HUES48 (cell line): ENCODE data around the gene TASP1.
"Not testable (repeated sequence)": the region's sequence is repeated elsewhere in the genome, so short reads cannot be mapped to it uniquely, and the experiment has no call there.

ENCODE experiments used
- H3K27ac ChIP-seq: one replicate; pipeline ENCODE4 v1.7.0; 2013; ENCODE audit warnings: low read depth, low read length, inconsistent platforms
- H3K27me3 ChIP-seq: 2 replicates; pipeline ENCODE4 v1.6.1; 2013; ENCODE audit warnings: mild to moderate bottlenecking, low read length; ENCODE audit not compliant: control insufficient read depth, insufficient read depth
- H3K36me3 ChIP-seq: 2 replicates; pipeline ENCODE4 v1.6.1; 2013; ENCODE audit warnings: low read length; ENCODE audit not compliant: control insufficient read depth, insufficient read depth
- H3K4me1 ChIP-seq: 2 replicates; pipeline ENCODE4 v1.6.1; 2013; ENCODE audit warnings: mild to moderate bottlenecking, low read length; ENCODE audit not compliant: control insufficient read depth, insufficient read depth
- H3K4me3 ChIP-seq: 2 replicates; pipeline ENCODE4 v1.5.1; 2013; ENCODE audit warnings: mild to moderate bottlenecking, low read depth, low read length
- H3K9ac ChIP-seq: 2 replicates; pipeline ENCODE4 v1.6.1; 2013; ENCODE audit warnings: mild to moderate bottlenecking, low read depth, low read length, moderate library complexity
- H3K9me3 ChIP-seq: 2 replicates; pipeline ENCODE4 v1.6.1; 2013; ENCODE audit warnings: low read length; ENCODE audit not compliant: control insufficient read depth, insufficient read depth

Gene TASP1

DNA sequence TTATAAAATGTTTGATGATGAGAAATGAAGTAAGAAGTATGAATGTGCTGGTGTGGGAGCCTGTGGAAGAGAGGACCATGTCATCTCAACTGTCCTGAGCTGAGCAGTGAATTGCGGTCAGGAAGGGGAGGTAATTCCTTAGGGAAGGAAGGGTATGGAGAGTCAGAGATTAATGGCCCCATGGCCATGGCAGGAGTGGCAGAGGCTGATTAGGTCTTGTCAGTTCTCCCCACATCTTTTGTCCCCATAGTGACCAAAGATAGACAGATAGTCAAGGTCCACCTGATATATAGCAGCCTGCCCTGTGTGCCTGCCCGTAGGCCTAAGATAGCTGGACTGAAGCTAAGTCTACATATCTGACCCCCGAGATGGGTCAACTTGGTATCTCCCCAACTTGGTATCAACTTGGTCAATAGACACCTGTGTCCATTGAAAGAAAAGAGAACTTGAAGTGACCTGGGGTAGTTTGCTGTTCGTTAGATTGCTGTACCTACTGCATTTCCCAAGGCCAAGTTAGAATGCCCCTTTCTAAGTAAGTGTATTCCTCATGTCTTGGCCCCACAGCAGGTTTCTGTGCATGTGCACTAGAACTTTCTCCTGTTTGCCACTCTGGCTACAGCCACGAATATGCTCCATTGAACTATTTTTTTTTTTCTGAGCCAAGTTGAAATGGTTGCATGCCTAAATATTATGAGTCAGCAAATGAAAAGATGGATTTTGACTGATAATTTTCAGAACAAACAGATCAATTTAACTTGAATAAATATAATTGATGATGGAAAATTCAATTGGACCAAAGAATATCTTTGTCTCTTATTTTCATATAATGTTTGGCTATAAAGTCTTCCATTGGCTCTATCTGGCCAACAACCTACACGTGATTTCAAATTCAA is 274.2 kb downstream of the TASP1 start:
- Histone ChIP-seq H3K4me1 (peaks cover 14% of the 10 kb centered on the region), H3K36me3 (peaks cover 10% of the 10 kb centered on the region; the same call in 1 of the 2 replicates), H3K27ac (no peak overlapping the region), H3K9ac (no peak overlapping the region), H3K4me3 (no peak overlapping the region), H3K27me3 (no peaks in the 10 kb centered on the region), H3K9me3 (no peaks in the 10 kb centered on the region)

GRCh38 chr20:13363473-13363872 is 275.3 kb downstream of the TASP1 start:
- H3K9me3 ChIP-seq = no peaks in the 10 kb centered on the region
- peaks cover 14% of the 10 kb centered on the region for H3K4me1 ChIP-seq
- no peaks in the 10 kb centered on the region for H3K27me3 ChIP-seq
- no peak overlapping the region for H3K4me3 ChIP-seq
- no peak overlapping the region for H3K27ac ChIP-seq
- peaks cover 10% of the 10 kb centered on the region; the same call in 1 of the 2 replicates for H3K36me3 ChIP-seq
- no peak overlapping the region for H3K9ac ChIP-seq

GRCh38 chr20:13362165-13362564 is 276.6 kb downstream of the TASP1 start:
- not testable (repeated sequence) for H3K27me3 ChIP-seq, H3K9me3 ChIP-seq, H3K4me3 ChIP-seq, H3K27ac ChIP-seq, H3K36me3 ChIP-seq, H3K9ac ChIP-seq
- peaks cover 21% of the 10 kb centered on the region for H3K4me1 ChIP-seq

GRCh38 chr20:13358936-13359335 is 279.8 kb downstream of the TASP1 start:
- not testable (repeated sequence) for H3K9ac ChIP-seq, H3K9me3 ChIP-seq

DNA sequence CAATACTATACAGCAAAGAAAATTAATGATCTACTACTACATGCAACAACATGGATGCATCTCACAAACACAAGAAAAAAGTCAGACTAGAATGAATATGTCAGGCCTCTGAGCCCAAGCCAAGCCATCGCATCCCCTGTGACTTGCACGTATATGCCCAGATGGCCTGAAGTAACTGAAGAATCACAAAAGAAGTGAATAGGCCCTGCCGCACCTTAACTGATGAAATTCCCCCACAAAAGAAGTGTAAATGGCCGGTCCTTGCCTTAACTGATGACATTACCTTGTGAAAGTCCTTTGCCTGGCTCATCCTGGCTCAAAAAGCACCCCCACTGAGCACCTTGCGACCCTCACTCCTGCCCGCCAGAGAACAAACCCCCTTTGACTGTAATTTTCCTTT is 280.9 kb downstream of the TASP1 start:
- not testable (repeated sequence) for H3K36me3 ChIP-seq, H3K27me3 ChIP-seq, H3K9me3 ChIP-seq
- Histone ChIP-seq H3K4me1 (peaks cover 46% of the 10 kb centered on the region), H3K27ac (peak overlapping the region; percentile 78), H3K4me3 (peak overlapping the region; percentile 38), H3K9ac (peak overlapping the region; percentile 38; the same call in 1 of the 2 replicates)

More at GRCh38 chr20:13358936-13359335, 279.8 kb downstream of the TASP1 start:
- not testable (repeated sequence) for H3K27ac ChIP-seq, H3K4me3 ChIP-seq, H3K36me3 ChIP-seq, H3K27me3 ChIP-seq
- peaks cover 50% of the 10 kb centered on the region for H3K4me1 ChIP-seq

DNA sequence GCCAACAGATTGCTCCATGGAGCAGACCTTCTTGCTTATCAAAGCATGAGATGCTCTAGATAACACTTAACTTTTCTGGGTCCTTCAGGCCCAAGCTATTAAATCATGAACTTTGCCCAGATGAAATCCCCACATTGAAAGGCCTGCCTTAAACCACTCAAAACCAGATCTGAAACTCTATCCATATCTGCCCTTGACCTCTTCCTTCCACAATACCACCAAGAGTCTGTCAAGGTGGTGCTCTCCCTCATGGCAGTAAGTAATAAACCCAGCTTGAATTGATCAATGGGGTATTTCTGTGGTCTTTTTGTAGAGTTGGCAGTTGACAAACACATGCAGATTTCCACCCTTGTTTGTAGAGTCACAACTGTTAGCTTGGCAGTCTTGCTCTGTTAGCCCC is 282.1 kb downstream of the TASP1 start:
- Histone ChIP-seq H3K27me3 (no peaks in the 10 kb centered on the region), H3K36me3 (no peaks in the 10 kb centered on the region), H3K9me3 (no peaks in the 10 kb centered on the region), H3K4me1 (peaks cover 42% of the 10 kb centered on the region), H3K9ac (peak overlapping the region; percentile 36; the same call in 1 of the 2 replicates), H3K27ac (peak overlapping the region; percentile 78), H3K4me3 (peak overlapping the region; percentile 38)

GRCh38 chr20:13355941-13356486 is 282.7 kb downstream of the TASP1 start:
- no peaks in the 10 kb centered on the region for H3K27me3 ChIP-seq
- H3K27ac ChIP-seq = peak overlapping the region; percentile 78

GRCh38 chr20:13355411-13355810 is 283.3 kb downstream of the TASP1 start:
- Histone ChIP-seq H3K27ac (no peak overlapping the region), H3K9ac (no peak overlapping the region), H3K9me3 (no peaks in the 10 kb centered on the region), H3K27me3 (no peaks in the 10 kb centered on the region), H3K4me3 (no peak overlapping the region), H3K36me3 (no peaks in the 10 kb centered on the region), H3K4me1 (peaks cover 42% of the 10 kb centered on the region)

More at GRCh38 chr20:13355941-13356486, 282.7 kb downstream of the TASP1 start:
- Histone ChIP-seq H3K4me3 (0 out of 2 replicates have a peak overlapping the region, but pooled peaks have one; percentile 38), H3K9ac (0 out of 2 replicates have a peak overlapping the region, but pooled peaks have one; percentile 36), H3K4me1 (peaks cover 42% of the 10 kb centered on the region), H3K9me3 (no peaks in the 10 kb centered on the region), H3K36me3 (no peaks in the 10 kb centered on the region)

DNA sequence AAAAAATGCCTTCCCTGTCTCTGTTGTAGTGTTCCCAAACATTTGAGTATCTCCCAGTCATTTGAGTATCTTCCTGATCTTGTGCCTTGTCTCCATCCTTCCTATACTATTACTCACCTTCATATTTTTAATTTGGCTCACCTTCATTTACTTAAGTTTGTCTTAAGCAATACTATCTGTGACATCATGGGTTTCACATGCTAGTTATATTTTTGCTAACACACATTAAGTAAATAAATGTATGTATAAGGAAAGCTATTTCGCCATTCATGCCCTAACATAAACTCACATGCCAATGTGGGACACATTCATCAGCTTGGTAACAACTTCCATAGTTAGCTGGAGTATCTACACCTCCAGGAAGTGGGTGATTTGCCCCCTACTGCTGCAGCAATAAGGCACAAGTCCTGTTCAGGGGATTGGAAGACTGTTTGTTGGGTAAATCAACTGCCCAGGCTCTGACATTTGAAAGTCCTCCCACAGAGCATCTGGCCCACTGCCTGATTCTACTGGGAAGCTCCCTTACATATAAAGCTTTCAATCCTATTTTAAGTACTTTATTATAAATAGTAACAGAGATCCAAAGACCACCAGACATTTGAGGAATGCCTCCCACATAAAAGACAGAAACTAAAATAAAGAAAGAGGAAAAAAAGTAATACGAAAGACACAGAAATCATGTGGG is 285.3 kb downstream of the TASP1 start:
- H3K27me3 ChIP-seq = no peaks in the 10 kb centered on the region
- no peak overlapping the region for H3K9ac ChIP-seq
- no peaks in the 10 kb centered on the region for H3K9me3 ChIP-seq
- peaks cover 42% of the 10 kb centered on the region for H3K4me1 ChIP-seq
- no peak overlapping the region for H3K27ac ChIP-seq
- no peak overlapping the region for H3K4me3 ChIP-seq
- no peaks in the 10 kb centered on the region for H3K36me3 ChIP-seq

DNA sequence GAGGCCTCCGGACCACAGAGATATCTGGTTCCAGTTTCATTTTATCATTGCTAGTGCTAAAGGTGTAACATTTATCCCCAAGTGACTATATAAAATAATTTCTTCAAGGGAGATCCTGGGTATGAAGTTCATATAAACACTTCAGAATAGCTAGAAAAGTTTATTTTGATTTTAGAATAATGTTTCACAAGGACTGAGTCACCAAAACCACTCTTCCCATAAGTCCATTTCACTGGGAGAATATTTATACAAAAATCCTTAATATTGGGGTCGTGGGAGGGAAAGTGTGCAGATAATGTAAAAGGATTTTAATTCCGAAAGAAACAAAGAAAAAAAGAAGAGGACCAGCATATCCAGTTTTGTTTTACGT is 289.5 kb downstream of the TASP1 start:
- Histone ChIP-seq H3K27me3 (no peaks in the 10 kb centered on the region), H3K36me3 (no peaks in the 10 kb centered on the region), H3K9ac (no peak overlapping the region), H3K27ac (no peak overlapping the region), H3K4me1 (peaks cover 8% of the 10 kb centered on the region; the same call in 1 of the 2 replicates), H3K9me3 (no peaks in the 10 kb centered on the region), H3K4me3 (no peak overlapping the region)
